Measurements from ENCODE around the gene ZNF580.

- TF ChIP-seq CTCF (IDR thresholded peaks at IDR 0.05) (no peak), POLR2A (IDR thresholded peaks at IDR 0.05) (peak in 1 of 4 donors; percentile 52)
Measured at GRCh38 chr19:55598719-55599467, 41.9 kb upstream of the ZNF580 start.

All from esophagus squamous epithelium (tissue), 4 donors.